GM18868 (cell line): Measurements from ENCODE around the gene ELF2.
"Not testable (repeated sequence)": the region's sequence is repeated elsewhere in the genome, so short reads cannot be mapped to it uniquely, and the experiment has no call there.

ENCODE experiments used
- ATAC-seq: cut with Tn5 transposase; IDR thresholded peaks from one replicate; pipeline ENCODE4 v1.9.1; 2021; ENCODE audit warnings: mild to moderate bottlenecking, moderate library complexity; ENCODE audit not compliant: unreplicated experiment

ELF2 gene

GRCh38 chr4:139188648-139189416, 11.8 kb upstream of the ELF2 start:
- no peak for ATAC-seq

GRCh38 chr4:139184129-139184528, 7.1 kb upstream of the ELF2 start:
- peak; percentile 80 for ATAC-seq

GRCh38 chr4:139177869-139178619, 1.0 kb upstream of the ELF2 start:
- peak; percentile 73 for ATAC-seq

- peak; percentile 13 for ATAC-seq
Measured at GRCh38 chr4:139176302-139177048, 543 bp downstream of the ELF2 start.

GRCh38 chr4:139175646-139176301, 1.2 kb downstream of the ELF2 start:
- no peak for ATAC-seq

GRCh38 chr4:139171876-139172691, 4.9 kb downstream of the ELF2 start:
- ATAC-seq: no peak

GRCh38 chr4:139170932-139171331, 6.1 kb downstream of the ELF2 start:
- ATAC-seq: no peak

- ATAC-seq: no peak
Measured at GRCh38 chr4:139167774-139168444, 9.1 kb downstream of the ELF2 start.

- no peak for ATAC-seq
Measured at GRCh38 chr4:139164731-139165130, 12.3 kb downstream of the ELF2 start.

GRCh38 chr4:139163806-139164206, 13.2 kb downstream of the ELF2 start:
- ATAC-seq: no peak

- not testable (repeated sequence) for ATAC-seq
Measured at GRCh38 chr4:139157977-139158376, 19.0 kb downstream of the ELF2 start.

GRCh38 chr4:139154952-139155557, 22.0 kb downstream of the ELF2 start:
- ATAC-seq: no peak

GRCh38 chr4:139154538-139154937, 22.5 kb downstream of the ELF2 start:
- no peak for ATAC-seq

- ATAC-seq: no peak
Measured at GRCh38 chr4:139154134-139154421, 22.9 kb downstream of the ELF2 start.

- no peak for ATAC-seq
Measured at GRCh38 chr4:139153411-139154133, 23.4 kb downstream of the ELF2 start.

GRCh38 chr4:139152249-139152648, 24.8 kb downstream of the ELF2 start:
- no peak for ATAC-seq

GRCh38 chr4:139146926-139147629, 29.9 kb downstream of the ELF2 start:
- ATAC-seq: no peak

GRCh38 chr4:139145552-139145932, 31.5 kb downstream of the ELF2 start:
- no peak for ATAC-seq
